DOHH2 (cell line): ENCODE results near the gene SHC4.

Experiments
- H3F3A ChIP-seq: fragments of 200-600 bp; sonication (generic), shearing (Covaris generic); 2 replicates; pipeline ENCODE4 v1.6.0; 2016; ENCODE audit warnings: antibody characterized with exemption, mild to moderate bottlenecking; ENCODE audit not compliant: control insufficient read depth, insufficient read depth
- H3K27ac ChIP-seq: fragments of 200-600 bp; sonication (generic); 2 replicates; pipeline ENCODE4 v1.5.1; 2014; ENCODE audit warnings: low read depth, mild to moderate bottlenecking, low read length, moderate library complexity
- H3K27me3 ChIP-seq: fragments of 200-600 bp; sonication (generic); 2 replicates; pipeline ENCODE4 v1.6.1; 2014; ENCODE audit warnings: mild to moderate bottlenecking, low read length, mixed read lengths; ENCODE audit not compliant: control insufficient read depth
- H3K36me3 ChIP-seq: fragments of 200-600 bp; sonication (generic); 2 replicates; pipeline ENCODE4 v1.6.1; 2014; ENCODE audit warnings: mild to moderate bottlenecking, low read length, moderate library complexity, mixed read lengths; ENCODE audit not compliant: control insufficient read depth
- H3K4me1 ChIP-seq: fragments of 200-600 bp; sonication (generic); 2 replicates; pipeline ENCODE4 v1.6.1; 2014; ENCODE audit warnings: mild to moderate bottlenecking, low read length, mixed read lengths; ENCODE audit not compliant: control insufficient read depth
- H3K4me2 ChIP-seq: fragments of 200-600 bp; sonication (generic); 2 replicates; pipeline ENCODE4 v1.6.0; 2014; ENCODE audit warnings: mild to moderate bottlenecking, low read length, moderate library complexity
- H3K4me3 ChIP-seq: fragments of 200-600 bp; sonication (generic); 2 replicates; pipeline ENCODE4 v1.5.1; 2014; ENCODE audit warnings: mild to moderate bottlenecking, low read length, mixed read lengths
- H3K79me2 ChIP-seq: fragments of 200-600 bp; sonication (generic); 2 replicates; pipeline ENCODE4 v1.6.1; 2014; ENCODE audit warnings: mild to moderate bottlenecking, low read length, mixed read lengths; ENCODE audit not compliant: control insufficient read depth
- H3K9me2 ChIP-seq: fragments of 200-600 bp; sonication (generic); replicated peaks from 2 replicates; pipeline ENCODE4 v1.6.1; 2014; ENCODE audit warnings: mild to moderate bottlenecking, low read length, mixed read lengths; ENCODE audit not compliant: control insufficient read depth
- H3K9me3 ChIP-seq: fragments of 200-600 bp; sonication (generic); 2 replicates; pipeline ENCODE4 v1.6.1; 2014; ENCODE audit warnings: antibody characterized with exemption, low read length, mixed read lengths; ENCODE audit not compliant: control insufficient read depth, insufficient read depth
- H4K20me1 ChIP-seq: fragments of 200-600 bp; sonication (generic); 2 replicates; pipeline ENCODE4 v1.6.0; 2014; ENCODE audit warnings: low read depth, mild to moderate bottlenecking, antibody characterized with exemption, low read length, moderate library complexity; ENCODE audit not compliant: control insufficient read depth, insufficient read depth
- CTCF ChIP-seq: fragments of 200-600 bp; sonication (generic); IDR thresholded peaks from one replicate; pipeline ENCODE4 v1.5.1; 2014; ENCODE audit warnings: antibody characterized with exemption, mild to moderate bottlenecking, low read depth, low read length; ENCODE audit not compliant: poor library complexity, severe bottlenecking
- EZH2phosphoT487 ChIP-seq: fragments of 200-600 bp; sonication (generic); IDR thresholded peaks from 2 replicates; pipeline ENCODE4 v1.6.1; 2017; ENCODE audit warnings: borderline replicate concordance, mild to moderate bottlenecking, antibody characterized with exemption, low read length, moderate library complexity, mixed read lengths

Gene SHC4

GRCh38 chr15:48936666-48937065, 27.1 kb downstream of the SHC4 start:
- H3K79me2 ChIP-seq: no peaks in the 10 kb centered on the region

GRCh38 chr15:48935236-48935635, 28.5 kb downstream of the SHC4 start:
- Histone ChIP-seq H3K79me2 (no peaks in the 10 kb centered on the region), H3K9me2 (no peaks in the 10 kb centered on the region), H3K4me1 (no peaks in the 10 kb centered on the region), H3K4me2 (no peak overlapping the region), H3K4me3 (no peak overlapping the region), H3K9me3 (no peaks in the 10 kb centered on the region), H4K20me1 (no peaks in the 10 kb centered on the region), H3K27me3 (peaks cover 8% of the 10 kb centered on the region; the same call in 1 of the 2 replicates), H3F3A (no peaks in the 10 kb centered on the region), H3K36me3 (no peaks in the 10 kb centered on the region), H3K27ac (no peak overlapping the region)
- no peak for TF ChIP-seq EZH2phosphoT487

More at GRCh38 chr15:48936666-48937065, 27.1 kb downstream of the SHC4 start:
- no peak overlapping the region for H3K27ac ChIP-seq
- H4K20me1 ChIP-seq: no peaks in the 10 kb centered on the region
- H3K4me1 ChIP-seq: no peaks in the 10 kb centered on the region
- no peak for TF ChIP-seq CTCF
- no peak for TF ChIP-seq EZH2phosphoT487
- no peaks in the 10 kb centered on the region for H3K36me3 ChIP-seq
- no peaks in the 10 kb centered on the region for H3K9me2 ChIP-seq
- no peak overlapping the region for H3K4me2 ChIP-seq
- H3F3A ChIP-seq: no peaks in the 10 kb centered on the region
- peaks cover 13% of the 10 kb centered on the region for H3K27me3 ChIP-seq
- no peaks in the 10 kb centered on the region for H3K9me3 ChIP-seq
- no peak overlapping the region for H3K4me3 ChIP-seq

GRCh38 chr15:48930735-48931134, 33.0 kb downstream of the SHC4 start:
- no peaks in the 10 kb centered on the region for H4K20me1 ChIP-seq
- no peak overlapping the region for H3K27ac ChIP-seq
- no peaks in the 10 kb centered on the region for H3K9me3 ChIP-seq
- TF ChIP-seq CTCF (no peak), EZH2phosphoT487 (no peak)
- no peaks in the 10 kb centered on the region for H3K4me1 ChIP-seq
- H3K79me2 ChIP-seq: no peaks in the 10 kb centered on the region
- no peak overlapping the region for H3K4me2 ChIP-seq
- H3F3A ChIP-seq: no peaks in the 10 kb centered on the region
- H3K4me3 ChIP-seq: no peak overlapping the region
- H3K9me2 ChIP-seq: no peaks in the 10 kb centered on the region
- no peaks in the 10 kb centered on the region for H3K36me3 ChIP-seq
- peaks cover 5% of the 10 kb centered on the region; the same call in 1 of the 2 replicates for H3K27me3 ChIP-seq

GRCh38 chr15:48929661-48930060, 34.1 kb downstream of the SHC4 start:
- H3K36me3 ChIP-seq: no peaks in the 10 kb centered on the region
- H3K4me3 ChIP-seq: no peak overlapping the region
- no peak overlapping the region for H3K27ac ChIP-seq
- no peak overlapping the region for H3K4me2 ChIP-seq
- no peaks in the 10 kb centered on the region for H3K4me1 ChIP-seq
- no peaks in the 10 kb centered on the region for H4K20me1 ChIP-seq
- H3K9me3 ChIP-seq: no peaks in the 10 kb centered on the region
- H3K27me3 ChIP-seq: peaks cover 2% of the 10 kb centered on the region; the same call in 1 of the 2 replicates
- H3K79me2 ChIP-seq: no peaks in the 10 kb centered on the region
- H3K9me2 ChIP-seq: no peaks in the 10 kb centered on the region
- no peaks in the 10 kb centered on the region for H3F3A ChIP-seq
- no peak for TF ChIP-seq EZH2phosphoT487
- no peak for TF ChIP-seq CTCF
